GM18499 (cell line): ENCODE data around the gene CEP170.
"Not testable (repeated sequence)": the region's sequence is repeated elsewhere in the genome, so short reads cannot be mapped to it uniquely, and the experiment has no call there.

Experiments
- ATAC-seq: cut with Tn5 transposase; IDR thresholded peaks from one replicate; pipeline ENCODE4 v1.9.1; 2021; ENCODE audit warnings: moderate number of reproducible peaks; ENCODE audit not compliant: insufficient read depth, unreplicated experiment

The CEP170 gene

DNA sequence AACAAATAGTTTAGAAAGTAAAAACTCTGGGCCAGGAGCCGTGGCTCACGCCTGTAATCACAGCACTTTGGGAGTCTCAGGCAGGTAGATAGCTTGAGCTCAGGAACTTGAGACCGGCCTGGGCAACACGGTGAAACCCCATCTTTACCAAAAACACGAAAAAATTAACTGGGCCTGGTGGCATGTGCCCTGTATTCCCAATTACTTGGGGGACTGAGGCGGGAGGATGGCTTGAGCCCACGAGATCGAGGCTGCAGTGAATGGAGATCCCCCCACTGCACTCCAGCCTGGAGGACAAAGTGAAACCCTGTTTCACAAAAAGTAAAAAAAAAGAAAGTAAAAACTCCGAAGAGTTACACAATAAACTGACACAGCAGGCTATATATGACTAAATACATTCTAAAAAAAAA is 10.6 kb downstream of the CEP170 start:
- no peak for ATAC-seq

DNA sequence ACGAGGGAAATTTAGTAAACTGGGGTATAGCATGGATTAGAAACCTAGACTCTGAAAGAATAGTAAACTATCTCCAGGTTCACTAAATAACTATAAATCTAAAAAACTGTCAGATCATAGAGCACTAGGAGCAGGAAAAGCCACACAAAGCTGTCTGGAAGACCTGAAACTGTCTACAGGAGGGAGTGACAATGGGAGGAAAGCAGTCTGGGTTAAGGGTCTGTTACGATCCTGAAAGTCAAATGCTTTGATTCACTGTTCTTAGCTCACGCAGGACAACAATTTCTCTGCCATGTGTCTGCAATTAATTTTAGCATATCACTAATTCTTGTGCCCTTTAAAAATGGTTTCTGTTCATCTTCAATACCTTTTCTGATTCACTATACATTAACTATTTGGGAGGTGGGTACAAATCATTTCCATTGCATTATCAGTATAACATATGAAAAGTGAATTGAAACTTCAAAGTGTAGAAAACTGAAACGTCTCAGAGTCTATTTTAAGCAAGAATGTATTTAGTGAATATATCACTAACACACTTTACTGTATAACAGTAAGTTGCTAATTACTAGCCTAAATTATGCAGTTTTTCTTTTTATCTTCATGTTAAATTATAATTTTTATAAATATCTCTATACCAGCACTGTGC is 18.4 kb downstream of the CEP170 start:
- ATAC-seq, result no peak

DNA sequence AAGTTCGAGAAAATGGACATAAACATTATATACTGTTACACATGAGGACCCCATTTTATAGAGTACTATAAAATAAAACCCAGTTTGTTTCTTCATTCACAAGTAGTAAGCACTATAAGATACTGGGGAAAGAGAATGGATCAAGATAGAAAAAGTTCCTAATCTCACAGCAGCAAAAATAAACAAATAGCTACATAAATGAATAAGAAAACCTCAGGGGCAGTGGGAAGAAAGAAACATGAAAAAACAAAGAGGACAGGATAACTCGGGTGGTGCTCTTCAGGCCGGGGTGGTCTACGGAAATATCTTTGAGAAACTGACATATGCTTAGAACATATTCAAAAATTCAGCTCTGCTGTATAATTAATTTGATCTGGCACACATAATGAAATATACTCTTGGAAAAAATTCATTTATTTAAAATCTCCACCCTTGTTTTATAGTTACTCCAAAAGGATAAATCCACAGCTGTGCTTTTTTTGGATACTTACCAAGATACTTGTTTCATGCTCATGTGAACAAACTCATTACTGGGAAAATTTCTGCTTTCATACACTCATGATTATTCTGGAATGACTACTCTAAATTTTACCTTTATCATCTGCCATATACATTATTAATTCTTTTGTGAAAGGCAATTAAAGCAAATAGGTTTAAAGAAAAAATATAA is 20.0 kb downstream of the CEP170 start:
- ATAC-seq, result no peak

DNA sequence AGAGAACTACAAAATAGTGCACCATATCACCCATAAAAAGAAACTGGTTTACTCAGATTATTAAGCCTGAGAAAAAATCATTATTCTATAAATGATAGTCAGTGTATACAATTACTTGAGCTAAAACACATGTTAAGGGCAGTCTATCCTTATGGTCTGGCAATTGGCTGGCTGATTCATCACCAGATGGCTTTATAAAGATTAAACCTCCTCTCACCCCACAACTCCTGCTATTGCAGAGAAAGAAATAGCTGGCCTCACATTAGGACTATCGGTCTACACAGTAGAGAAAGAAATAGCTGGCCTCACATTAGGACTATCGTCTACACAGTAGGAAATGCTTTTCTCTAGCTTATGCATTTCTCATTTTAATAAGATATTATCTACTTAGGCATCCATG is 21.2 kb downstream of the CEP170 start:
- no peak for ATAC-seq

DNA sequence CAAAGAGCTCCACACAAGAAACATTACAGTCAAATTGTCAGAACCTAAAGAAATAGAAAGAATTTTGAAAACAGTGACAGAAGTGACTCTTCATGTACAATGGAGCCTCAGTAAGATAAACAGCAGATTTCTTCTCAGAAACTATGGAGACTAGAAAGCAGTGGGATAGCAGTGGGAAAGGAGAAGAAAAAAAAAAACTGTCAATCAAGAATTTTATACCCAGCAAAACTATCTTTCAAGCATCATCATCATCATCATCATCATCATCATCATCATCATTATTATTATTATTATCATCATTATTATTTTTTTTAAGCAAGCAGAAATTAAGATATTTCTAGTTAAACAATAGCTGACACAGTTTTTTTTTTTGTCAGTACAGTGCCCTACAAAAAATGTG is 24.2 kb downstream of the CEP170 start:
- ATAC-seq, result no peak

DNA sequence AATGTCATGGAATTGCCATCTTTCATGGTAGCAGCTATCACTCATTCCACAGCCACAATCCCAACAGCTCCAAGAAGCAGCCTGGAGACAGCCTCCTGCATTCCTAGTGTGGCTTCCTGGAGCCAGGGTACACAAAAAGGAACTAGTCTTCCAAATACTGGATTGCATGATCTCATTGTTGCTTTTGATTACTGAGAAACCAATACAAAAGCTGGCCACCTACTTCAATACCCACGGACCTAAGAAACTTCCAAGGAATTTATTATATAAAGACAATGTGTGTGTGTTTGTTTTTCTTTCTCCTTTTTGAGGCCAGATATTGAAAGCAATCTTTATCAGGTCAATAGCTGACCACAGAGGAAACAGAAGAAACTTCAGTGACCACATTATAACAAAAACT is 25.6 kb downstream of the CEP170 start:
- ATAC-seq, result no peak

DNA sequence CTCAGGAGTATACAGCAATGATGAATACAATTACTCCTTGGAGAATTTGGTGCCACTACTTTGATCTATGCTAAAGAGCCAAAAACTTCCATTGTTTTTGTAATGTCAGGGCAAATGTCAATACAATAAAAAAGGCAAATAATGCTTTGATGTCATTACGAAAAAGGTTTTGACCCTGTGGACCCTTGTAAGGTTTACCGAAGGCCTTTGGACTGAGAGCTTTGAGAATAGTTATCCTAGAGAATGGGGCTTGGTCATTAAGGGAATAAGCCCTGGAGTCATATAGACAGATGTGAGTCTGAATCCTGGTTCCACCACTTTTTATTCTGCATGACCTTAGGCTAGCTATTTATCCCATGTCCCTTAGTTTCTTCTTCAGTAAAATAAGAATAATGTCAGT is 27.5 kb downstream of the CEP170 start:
- ATAC-seq, result no peak

DNA sequence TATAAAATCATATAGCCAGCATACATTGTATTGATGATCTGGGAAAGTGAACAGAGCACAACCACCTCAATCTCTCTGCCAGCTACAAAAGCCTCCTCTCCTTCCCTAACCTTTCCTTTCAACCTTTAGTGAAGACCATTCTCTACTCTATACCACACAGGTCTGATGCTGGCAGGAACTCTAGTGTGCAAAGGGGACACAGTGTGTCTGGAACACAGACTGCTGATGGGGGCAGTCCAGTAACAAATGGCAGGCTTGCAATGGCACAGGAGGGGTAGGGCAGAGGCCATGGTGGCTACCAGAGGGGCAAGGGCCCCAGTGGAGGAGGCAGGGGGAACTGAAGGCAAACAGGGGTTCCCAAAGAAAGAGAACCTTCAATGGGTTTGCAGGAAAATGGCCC is 37.0 kb downstream of the CEP170 start:
- ATAC-seq, result no peak

DNA sequence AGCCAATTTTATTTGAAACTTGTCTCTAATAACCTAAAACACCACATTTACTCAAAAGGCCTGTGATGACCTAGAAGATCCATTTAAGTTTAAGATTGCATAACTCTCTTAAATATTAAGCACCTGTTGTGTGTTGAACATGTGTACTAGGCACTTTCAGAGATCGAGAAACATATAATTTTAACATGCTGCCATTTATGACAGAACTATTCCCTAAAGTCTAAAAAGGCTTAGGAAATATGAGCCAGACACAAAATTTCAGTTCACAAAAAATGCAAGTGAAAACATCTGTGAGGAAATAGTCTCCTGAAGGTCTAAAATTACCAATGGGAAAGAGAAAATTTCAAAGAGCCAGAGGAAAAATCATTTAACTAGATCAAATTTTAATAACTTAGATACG is 37.7 kb downstream of the CEP170 start:
- no peak for ATAC-seq

DNA sequence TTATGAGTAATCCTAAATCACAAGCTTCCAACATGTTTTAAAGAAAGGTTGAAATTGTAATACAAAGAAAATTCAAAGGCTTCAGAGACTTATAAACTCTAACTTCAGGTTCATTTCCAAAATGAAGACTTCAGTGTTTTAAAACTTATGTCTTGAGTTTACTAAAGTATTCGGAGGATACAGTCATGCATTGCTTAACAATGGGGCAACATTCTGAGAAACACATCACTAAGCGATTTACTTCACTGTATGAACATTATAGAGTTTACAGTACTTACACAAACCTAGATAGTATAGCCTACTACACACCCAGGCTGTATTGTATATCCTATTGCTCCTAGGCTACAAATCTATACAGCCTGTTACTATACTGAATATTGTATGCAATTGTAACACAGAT is 38.3 kb downstream of the CEP170 start:
- ATAC-seq, result no peak

DNA sequence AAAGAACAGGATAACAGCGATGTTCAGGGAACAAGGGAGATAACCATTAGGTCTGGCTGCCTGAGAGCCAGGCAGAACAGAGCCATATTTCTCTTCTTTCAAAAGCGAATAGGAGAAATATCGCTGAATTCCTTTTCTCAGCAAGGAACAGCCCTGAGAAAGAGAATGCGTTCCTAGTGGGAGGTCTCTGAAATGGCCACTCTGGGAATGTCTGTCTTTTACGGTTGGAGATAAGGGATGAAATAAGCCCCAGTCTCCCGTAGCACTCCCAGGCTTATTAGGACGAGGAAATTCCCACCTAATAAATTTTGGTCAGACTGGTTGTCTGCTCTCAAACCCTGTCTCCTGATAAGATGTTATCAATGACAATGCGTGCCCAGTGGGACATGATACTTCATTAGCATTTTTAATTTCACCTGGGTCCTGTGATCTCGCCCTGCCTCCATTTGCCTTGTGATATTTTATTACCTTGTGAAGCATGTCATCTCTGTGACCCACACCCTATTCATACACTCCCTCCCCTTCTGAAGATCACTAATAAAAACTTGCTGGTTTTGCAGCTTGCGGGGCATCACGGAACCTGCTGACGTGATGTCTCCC is 39.7 kb downstream of the CEP170 start:
- not testable (repeated sequence) for ATAC-seq

DNA sequence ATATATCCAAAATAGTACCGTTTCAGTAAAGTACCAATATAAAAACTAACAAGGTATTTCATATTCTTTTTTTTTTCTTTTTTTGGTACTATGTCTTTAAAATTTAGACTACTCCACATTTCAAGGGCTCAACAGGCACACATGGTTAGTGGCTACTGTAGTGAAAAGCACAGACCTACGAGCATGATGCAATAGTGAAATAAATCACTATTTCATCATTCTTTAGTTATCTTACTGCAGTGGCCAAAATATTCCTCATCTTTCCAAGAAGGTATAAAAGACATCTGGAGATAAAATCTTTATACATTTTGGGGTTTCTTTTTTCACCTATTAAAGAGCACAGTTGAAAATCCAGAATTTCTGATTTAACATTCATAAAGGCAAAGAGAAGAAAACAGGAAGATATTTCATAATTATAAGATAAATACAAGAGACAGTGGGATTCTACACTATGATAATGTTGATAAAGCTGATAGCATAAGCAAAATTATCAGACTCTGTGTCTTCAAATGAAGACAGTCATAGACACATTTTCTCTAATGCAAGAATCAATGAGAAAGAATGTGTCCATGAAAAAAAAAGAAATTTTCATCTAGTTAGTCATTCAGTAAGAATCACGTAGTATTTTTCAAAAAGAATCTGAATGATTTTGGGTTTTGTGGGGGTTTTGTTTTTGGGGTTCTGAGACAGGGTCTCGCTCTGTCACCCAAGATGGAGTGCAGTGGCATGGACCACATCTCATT is 41.9 kb downstream of the CEP170 start:
- no peak for ATAC-seq

DNA sequence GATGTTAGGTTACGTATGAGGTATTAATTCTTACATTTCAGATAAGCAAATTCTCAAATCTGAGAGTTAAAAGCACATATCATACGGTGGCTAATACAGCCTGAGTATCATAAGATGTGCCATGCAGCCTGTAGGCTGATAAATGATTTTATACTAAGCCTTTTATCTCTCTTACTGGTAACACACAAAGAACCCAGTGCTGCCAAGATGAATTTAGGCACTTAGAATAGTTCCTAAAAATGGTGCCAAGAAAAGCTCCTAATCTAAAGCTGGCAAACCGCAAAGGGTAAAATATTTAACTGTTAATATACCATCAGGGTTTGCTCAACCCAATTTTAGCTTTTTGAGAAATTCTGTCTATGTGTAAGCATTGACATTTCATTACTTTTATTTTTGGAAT is 43.1 kb downstream of the CEP170 start:
- not testable (repeated sequence) for ATAC-seq

DNA sequence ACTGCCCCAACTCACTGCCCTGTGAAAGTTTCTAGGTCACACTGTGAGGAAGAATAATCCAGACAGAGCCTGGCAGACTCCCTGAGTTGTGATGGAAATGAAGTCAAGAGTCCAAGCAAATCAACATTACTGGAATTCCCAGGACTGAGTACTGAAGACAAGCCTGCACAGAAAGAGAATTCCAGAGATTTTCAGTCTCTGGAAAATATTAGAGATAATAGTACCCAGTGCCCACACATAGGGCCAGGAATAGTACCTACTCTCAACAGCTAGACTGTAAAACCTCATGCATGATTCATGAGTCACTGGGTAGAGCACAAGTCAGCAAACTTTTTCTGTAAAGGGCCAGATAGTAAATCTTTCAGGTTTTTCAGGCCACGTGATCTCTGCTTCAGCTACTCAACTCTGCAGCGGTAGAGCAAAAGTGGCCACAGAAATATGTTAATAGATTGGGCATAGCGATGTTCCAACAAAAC is 50.0 kb downstream of the CEP170 start:
- ATAC-seq, result not testable (repeated sequence)

DNA sequence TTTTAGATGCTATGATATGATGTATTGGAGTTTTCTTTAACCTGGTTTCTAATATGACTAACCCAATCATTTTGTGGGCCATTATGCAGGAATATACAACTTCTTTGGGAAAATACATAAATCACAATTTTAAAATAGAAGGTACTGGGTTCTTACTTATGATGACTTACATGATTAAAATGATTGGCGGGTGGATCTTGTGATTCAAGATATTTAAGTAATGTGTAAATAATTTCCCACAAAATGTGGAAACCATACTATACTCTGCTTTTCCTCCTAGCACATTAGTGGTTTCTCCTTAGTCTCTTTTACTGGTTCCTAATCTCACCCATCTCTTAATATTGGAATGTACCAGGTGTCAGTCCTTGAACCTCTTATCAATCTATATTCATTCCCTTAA is 50.7 kb downstream of the CEP170 start:
- ATAC-seq, result not testable (repeated sequence)

DNA sequence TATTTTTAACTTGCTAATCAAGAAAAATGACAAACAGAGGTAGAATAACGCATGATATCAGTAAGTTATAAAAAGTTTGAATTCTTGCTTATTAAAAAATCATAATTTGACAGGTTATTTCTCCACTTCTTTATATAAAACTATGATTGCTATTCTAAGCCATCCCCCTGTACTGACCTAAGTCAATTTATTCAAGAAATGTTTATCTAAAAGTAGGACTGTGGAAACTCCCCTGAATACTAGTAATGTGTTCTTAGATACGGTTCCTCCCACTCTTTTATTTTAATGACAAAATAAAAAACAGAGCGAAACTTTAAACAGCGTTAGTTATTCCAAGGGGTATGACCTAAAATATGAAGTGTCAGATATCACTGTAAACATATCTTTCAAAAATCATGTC is 51.9 kb downstream of the CEP170 start:
- ATAC-seq, result not testable (repeated sequence)

DNA sequence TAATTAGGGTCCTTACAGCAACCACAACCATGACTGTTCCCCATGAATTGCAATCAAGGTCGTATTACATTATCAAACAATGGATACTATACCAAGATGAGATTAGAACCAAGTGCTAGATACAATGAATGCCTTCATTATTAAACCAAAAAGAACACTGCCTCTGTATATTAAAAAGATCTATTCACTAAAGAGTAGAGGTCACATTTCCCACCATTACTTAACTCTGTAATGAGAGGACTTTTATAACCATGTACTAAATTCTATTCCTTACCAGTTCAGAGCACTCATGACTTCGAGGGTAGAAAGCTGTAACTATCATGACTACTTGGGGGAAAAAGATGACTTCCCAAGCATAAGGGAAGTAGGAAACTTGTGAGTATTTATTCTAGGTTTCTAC is 53.8 kb downstream of the CEP170 start:
- ATAC-seq, result not testable (repeated sequence)

DNA sequence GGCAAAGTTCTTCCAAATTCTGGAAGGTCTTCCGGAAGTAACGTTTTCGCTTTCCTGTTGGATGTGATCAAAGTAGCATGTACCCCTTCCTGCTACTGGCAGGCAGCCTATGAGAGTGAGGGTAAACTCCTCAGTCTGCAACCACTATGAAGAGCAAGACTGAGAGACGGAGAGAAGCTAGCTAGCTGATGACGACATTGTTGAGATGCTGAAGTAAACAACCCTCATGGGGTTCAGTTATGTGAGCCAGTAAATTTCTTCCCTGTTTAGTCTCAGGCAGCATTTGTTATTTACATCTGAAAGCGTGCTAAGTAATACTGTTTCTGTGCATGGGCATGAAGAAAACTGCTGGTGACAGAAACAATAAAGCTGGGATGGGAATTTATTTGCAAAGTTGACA is 57.6 kb downstream of the CEP170 start:
- ATAC-seq, result not testable (repeated sequence)

DNA sequence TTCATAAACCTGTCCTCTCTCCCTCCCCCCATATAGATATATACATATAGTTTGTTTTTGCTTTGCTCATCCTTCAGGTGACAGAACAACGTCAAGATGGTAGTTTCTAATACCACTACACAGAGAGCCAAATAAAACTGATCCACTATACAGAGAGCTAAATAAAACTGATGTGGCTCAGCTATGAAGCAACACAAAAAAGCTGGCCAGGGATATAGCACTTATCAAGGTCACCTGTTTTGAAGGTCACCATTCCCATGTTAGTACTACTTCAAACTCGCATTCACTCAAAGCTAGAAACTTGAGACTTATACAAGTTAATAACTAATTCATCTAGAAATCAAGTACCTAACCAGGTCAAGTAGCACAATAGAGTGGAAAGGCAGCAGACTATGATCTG is 61.8 kb downstream of the CEP170 start:
- ATAC-seq, result not testable (repeated sequence)

DNA sequence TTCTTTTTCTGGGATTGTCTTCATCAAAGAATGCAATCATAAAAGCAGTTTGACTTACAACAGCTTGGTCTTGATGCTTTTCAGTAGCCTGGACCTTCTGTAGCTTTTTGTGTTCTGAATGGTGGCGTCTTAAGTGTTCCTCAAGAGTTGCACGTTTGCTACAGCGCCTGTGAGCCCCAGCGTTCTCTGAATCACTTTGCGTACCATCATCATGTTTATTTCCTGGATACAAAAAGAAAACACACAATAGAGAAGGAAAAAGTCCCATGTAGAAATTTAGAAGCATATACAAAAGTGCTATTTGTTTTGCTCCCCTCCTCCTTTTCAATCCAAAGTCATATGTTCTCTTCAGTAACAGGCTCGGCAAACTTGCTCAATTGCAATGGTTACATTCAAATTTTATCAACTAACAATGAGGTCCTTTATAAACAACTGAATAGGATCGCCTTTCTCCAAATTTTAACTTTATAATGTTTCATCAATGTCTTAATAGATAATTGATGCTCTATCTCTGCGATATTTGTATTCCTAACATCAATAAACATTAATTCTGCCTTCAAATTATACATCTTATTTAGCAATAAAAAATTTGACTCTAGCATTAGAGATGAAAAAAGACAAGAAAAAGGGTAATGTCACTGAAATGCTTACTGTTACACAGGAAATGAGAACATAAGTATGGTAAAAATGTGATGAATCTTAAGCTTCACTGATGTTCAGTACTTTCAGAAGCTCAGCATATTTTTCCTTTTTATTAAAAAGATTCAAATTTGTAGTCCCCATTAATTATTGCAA is 68.7 kb downstream of the CEP170 start:
- not testable (repeated sequence) for ATAC-seq
